CD4-positive, alpha-beta T cell (primary cell): Measurements from ENCODE around the gene PRPSAP2. TPM values are rescaled to one million over a fixed set of nuclear protein-coding genes. Genes with fewer than 3 reads are reported as not detected.

Source experiments
- ATAC-seq: fragments of 200-7000 bp; cut with Tn5 transposase; one replicate; pipeline ENCODE4 v1.10.0; 2022; ENCODE audit warnings: mild to moderate bottlenecking; ENCODE audit not compliant: poor library complexity
- CTCF ChIA-PET: fragments of 350-600 bp; sonication (Branson Sonifier 250); formaldehyde crosslinking; loops from one replicate; lab custom pipeline; 2021; ENCODE audit warnings: antibody characterized with exemption, inconsistent platforms; lab: Charles Lee
- POLR2A ChIA-PET: fragments of 350-600 bp; sonication (Branson Sonifier 250); formaldehyde crosslinking; loops from one replicate; lab custom pipeline; 2021; ENCODE audit warnings: antibody characterized with exemption, inconsistent platforms; lab: Charles Lee
- DNase-seq, 14 experiments: peaks; one replicate each; pipeline ENCODE4 v3.0.0-alpha.2; 2013 to 2020; ENCODE audit warnings: mixed read lengths in 2 of 14
- H3K27ac ChIP-seq, 2 donors: one replicate each; pipeline versions ENCODE4 v1.5.1 to v1.7.0; 2013; ENCODE audit warnings: low read length in 2 of 2, low read depth in 1 of 2, mild to moderate bottlenecking in 1 of 2
- H3K27me3 ChIP-seq, 2 experiments: 1 replicate in 1 of 2; 2 replicates in 1 of 2; pipeline versions ENCODE4 v1.6.1 to v1.7.0; 2013; ENCODE audit warnings: low read length in 2 of 2, control low read depth in 1 of 2, mild to moderate bottlenecking in 1 of 2, moderate library complexity in 1 of 2; ENCODE audit not compliant: insufficient read depth in 2 of 2, control insufficient read depth in 1 of 2
- H3K36me3 ChIP-seq: one replicate; pipeline ENCODE4 v1.6.1; 2013; ENCODE audit warnings: low read length, control low read depth; ENCODE audit not compliant: insufficient read depth
- H3K4me1 ChIP-seq: one replicate; pipeline ENCODE4 v1.6.1; 2013; ENCODE audit warnings: low read length, control low read depth; ENCODE audit not compliant: insufficient read depth
- H3K4me3 ChIP-seq: one replicate; pipeline ENCODE4 v1.5.1; 2013; ENCODE audit warnings: mild to moderate bottlenecking, low read length, moderate library complexity
- H3K9me3 ChIP-seq, 2 experiments: 1 replicate in 1 of 2; 2 replicates in 1 of 2; pipeline versions ENCODE4 v1.6.1 to v1.7.0; 2013; ENCODE audit warnings: low read length in 2 of 2, mild to moderate bottlenecking in 2 of 2, control low read depth in 1 of 2, moderate library complexity in 1 of 2; ENCODE audit not compliant: control insufficient read depth in 1 of 2, insufficient read depth in 1 of 2
- H3K27ac Mint-ChIP-seq: one replicate; pipeline ENCODE4 v1.8.0; 2020; ENCODE audit warnings: mixed read lengths
- H3K27me3 Mint-ChIP-seq: one replicate; pipeline ENCODE4 v1.8.0; 2021; ENCODE audit warnings: mixed read lengths
- H3K36me3 Mint-ChIP-seq: one replicate; pipeline ENCODE4 v1.8.0; 2021; ENCODE audit warnings: low read depth, mixed read lengths
- H3K4me1 Mint-ChIP-seq: one replicate; pipeline ENCODE4 v1.8.0; 2021; ENCODE audit warnings: low read depth, mixed read lengths
- H3K4me3 Mint-ChIP-seq: one replicate; pipeline ENCODE4 v1.8.0; 2020; ENCODE audit warnings: mild to moderate bottlenecking, mixed read lengths
- H3K9me3 Mint-ChIP-seq: one replicate; pipeline ENCODE4 v1.8.0; 2020; ENCODE audit warnings: mixed read lengths
- CTCF ChIP-seq: fragments of 200-600 bp; IDR thresholded peaks from one replicate; pipeline ENCODE4 v1.8.0; 2022; ENCODE audit warnings: antibody characterized with exemption, mild to moderate bottlenecking
- intact Hi-C, 2 experiments: fragments of 100-400 bp; cut with DNase I in 1 of 2; cut with micrococcal nuclease in 1 of 2; formaldehyde crosslinking; loops; one replicate each; pipeline versions ENCODE4 v1.15.1 to v1.9.0; 2023 to 2025; cut with DNase I, micrococcal nuclease
- total RNA-seq, 174 experiments: library from RNA in 2 of 174; stranded (reverse) in 2 of 174; gene quantifications; one replicate each; pipeline ENCODE4 v1.2.3 and lab custom pipeline; 2021 to 2026

The PRPSAP2 gene
- total RNA-seq, 2 experiments from 2014 or later: 24.9 to 25.5 TPM

GRCh38 chr17:18937981-18938691, 80.2 kb downstream of the PRPSAP2 start:
- Histone ChIP-seq H3K36me3 (no peaks in the 10 kb centered on the region), H3K4me3 (no peak overlapping the region), H3K4me1 (peaks cover 5% of the 10 kb centered on the region), H3K27me3 (no peaks in the 10 kb centered on the region), H3K9me3 (no peaks in the 10 kb centered on the region), H3K27ac (no peak overlapping the region)
- no peak overlapping the region for H3K4me3 Mint-ChIP-seq
- H3K27me3 Mint-ChIP-seq: no peaks in the 10 kb centered on the region
- intact Hi-C loops: no loop called here
- H3K4me1 Mint-ChIP-seq: peaks cover 6% of the 10 kb centered on the region
- H3K27ac Mint-ChIP-seq: no peak overlapping the region
- H3K36me3 Mint-ChIP-seq: peaks cover 3% of the 10 kb centered on the region
- no peak for TF ChIP-seq CTCF
- no peak for DNase-seq
- H3K9me3 Mint-ChIP-seq: no peaks in the 10 kb centered on the region
- CTCF ChIA-PET: no interaction called here
- POLR2A ChIA-PET: no interaction called here
- no peak for ATAC-seq

GRCh38 chr17:18938692-18939023, 80.7 kb downstream of the PRPSAP2 start:
- TF ChIP-seq CTCF: no peak
- no peaks in the 10 kb centered on the region for H3K27me3 Mint-ChIP-seq
- intact Hi-C loops: no loop called here
- no peaks in the 10 kb centered on the region for H3K4me1 ChIP-seq
- no peak overlapping the region for H3K4me3 ChIP-seq
- peaks cover under 1% of the 10 kb centered on the region for H3K4me1 Mint-ChIP-seq
- no peaks in the 10 kb centered on the region for H3K36me3 ChIP-seq
- no peak for ATAC-seq
- H3K27me3 ChIP-seq: no peaks in the 10 kb centered on the region
- no peak for DNase-seq
- H3K27ac Mint-ChIP-seq: no peak overlapping the region
- no peaks in the 10 kb centered on the region for H3K36me3 Mint-ChIP-seq
- ChIA-PET CTCF (no interaction called here), POLR2A (no interaction called here)
- H3K9me3 ChIP-seq: no peaks in the 10 kb centered on the region
- no peak overlapping the region for H3K4me3 Mint-ChIP-seq
- no peaks in the 10 kb centered on the region for H3K9me3 Mint-ChIP-seq
- no peak overlapping the region for H3K27ac ChIP-seq

DNA sequence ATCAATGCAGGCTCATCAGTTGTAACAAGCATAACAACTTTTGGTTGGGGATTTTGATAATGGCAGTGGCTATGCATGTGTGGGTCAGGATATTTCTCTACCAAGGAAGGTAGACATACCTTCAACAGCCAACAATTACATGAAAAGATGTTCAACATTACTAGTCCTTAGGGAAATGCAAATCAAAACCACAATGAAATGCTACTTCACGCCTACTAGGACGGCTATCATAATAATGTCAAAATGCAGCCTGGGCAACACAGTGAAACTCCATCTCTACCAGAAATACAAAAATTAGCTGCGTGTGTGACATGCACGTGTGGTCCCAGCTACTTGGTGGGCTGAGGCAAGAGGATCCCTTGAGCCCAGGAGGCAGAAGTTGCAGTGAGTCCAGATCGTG, 86.7 kb downstream of the PRPSAP2 start:
- DNase-seq (no peak), ATAC-seq (no peak)
- no peak for TF ChIP-seq CTCF
- H3K36me3 ChIP-seq: no peaks in the 10 kb centered on the region
- H3K27me3 ChIP-seq: no peaks in the 10 kb centered on the region
- H3K27me3 Mint-ChIP-seq: no peaks in the 10 kb centered on the region
- intact Hi-C loops: no loop called here
- no peak overlapping the region for H3K4me3 ChIP-seq
- no peak overlapping the region for H3K4me3 Mint-ChIP-seq
- H3K9me3 Mint-ChIP-seq: no peaks in the 10 kb centered on the region
- ChIA-PET POLR2A (interaction anchor here (1.1 kb wide), 1 partner anchor 21 kb away, joined by 3 read pairs; no protein-coding TSS in a partner anchor), CTCF (interaction anchor here (1.1 kb wide), 1 partner anchor 17 kb away, joined by 3 read pairs; no protein-coding TSS in a partner anchor)
- no peak overlapping the region for H3K27ac Mint-ChIP-seq
- H3K4me1 ChIP-seq: peaks cover 3% of the 10 kb centered on the region
- H3K27ac ChIP-seq: no peak overlapping the region
- no peaks in the 10 kb centered on the region for H3K9me3 ChIP-seq
- no peaks in the 10 kb centered on the region for H3K36me3 Mint-ChIP-seq
- H3K4me1 Mint-ChIP-seq: peaks cover 8% of the 10 kb centered on the region
